ENCODE results near the gene PPP4R3A.
"Not testable (repeated sequence)": the region's sequence is repeated elsewhere in the genome, so short reads cannot be mapped to it uniquely, and the experiment has no call there.

The PPP4R3A gene

GRCh38 chr14:91506226-91506625 lies 3.9 kb downstream of the PPP4R3A start:
- in situ Hi-C loops (cut with MboI; ENCODE audit: low sequenced_read_pairs): no loop called here

DNA sequence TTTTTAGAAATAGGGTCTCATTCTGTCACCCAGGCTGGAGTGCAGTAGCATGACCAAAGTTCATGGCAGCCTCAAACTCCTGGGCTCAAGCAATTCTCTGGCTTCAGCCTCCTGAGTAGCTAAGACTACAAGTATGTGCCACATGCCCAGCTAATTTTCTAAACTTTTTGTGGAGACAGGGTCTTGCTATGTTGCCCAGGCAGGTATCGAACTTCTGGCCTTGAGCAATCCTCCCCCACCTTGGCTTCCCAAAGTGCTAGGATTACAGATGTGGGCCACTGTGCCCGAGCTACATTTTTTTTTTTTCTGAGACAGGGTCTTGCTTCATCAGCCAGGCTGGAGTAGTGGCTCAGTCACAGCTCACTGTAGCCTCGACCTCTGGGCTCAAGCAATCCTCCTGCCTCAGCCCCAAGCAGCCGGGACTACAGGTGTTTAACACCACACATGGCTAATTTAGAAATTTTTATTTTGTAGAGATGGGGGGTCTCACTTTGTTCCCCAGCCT lies 7.1 kb downstream of the PPP4R3A start:
- in situ Hi-C loops (cut with MboI; ENCODE audit: low sequenced_read_pairs): no loop called here

GRCh38 chr14:91501951-91502930 lies 7.9 kb downstream of the PPP4R3A start:
- in situ Hi-C loops (cut with MboI; ENCODE audit: low sequenced_read_pairs): no loop called here

DNA sequence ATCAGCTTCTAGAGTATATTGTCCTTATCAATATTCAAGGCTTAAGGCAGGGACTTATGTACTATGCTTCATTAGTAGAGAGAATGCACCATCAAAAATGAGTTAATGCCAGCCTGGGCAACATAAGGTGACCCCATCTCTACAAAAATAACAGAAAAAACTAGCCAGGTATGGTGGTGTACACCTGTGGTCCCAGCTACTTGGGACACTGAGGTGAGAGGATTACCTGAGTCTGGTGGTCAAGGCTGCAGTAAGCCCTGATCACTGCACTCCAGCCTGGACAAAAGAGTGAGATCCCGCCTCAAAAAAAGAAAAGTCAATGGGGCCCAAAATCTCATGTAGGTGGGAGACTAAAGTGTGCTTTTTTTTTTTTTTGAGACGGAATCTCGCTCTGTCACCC lies 8.8 kb downstream of the PPP4R3A start:
- in situ Hi-C loops (cut with MboI; ENCODE audit: low sequenced_read_pairs): no loop called here

DNA sequence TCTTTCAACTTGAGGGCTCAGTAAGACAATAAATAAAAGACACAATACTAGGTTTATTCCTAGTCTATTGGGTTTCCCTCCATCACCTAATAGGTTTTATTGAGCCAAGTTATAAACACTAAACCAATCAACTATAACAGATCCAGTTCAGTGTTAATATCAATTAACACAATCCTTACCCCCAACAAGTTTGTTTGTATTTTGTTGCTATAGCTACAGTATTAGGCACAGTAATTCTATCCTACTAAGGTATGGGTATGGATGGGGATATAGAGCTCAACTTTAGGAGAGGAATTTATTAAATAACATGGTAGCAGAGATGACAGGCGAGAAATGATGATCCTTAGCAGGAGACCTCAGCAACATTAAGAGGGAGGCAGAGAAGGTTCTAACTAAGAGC lies 13.3 kb downstream of the PPP4R3A start:
- in situ Hi-C loops (cut with MboI; ENCODE audit: low sequenced_read_pairs): no loop called here

GRCh38 chr14:91494392-91495065 lies 15.6 kb downstream of the PPP4R3A start:
- in situ Hi-C loops (cut with MboI; ENCODE audit: low sequenced_read_pairs): not testable (repeated sequence)

- in situ Hi-C loops (cut with MboI; ENCODE audit: low sequenced_read_pairs): no loop called here
Observed at GRCh38 chr14:91493169-91493568, 16.9 kb downstream of the PPP4R3A start.

DNA sequence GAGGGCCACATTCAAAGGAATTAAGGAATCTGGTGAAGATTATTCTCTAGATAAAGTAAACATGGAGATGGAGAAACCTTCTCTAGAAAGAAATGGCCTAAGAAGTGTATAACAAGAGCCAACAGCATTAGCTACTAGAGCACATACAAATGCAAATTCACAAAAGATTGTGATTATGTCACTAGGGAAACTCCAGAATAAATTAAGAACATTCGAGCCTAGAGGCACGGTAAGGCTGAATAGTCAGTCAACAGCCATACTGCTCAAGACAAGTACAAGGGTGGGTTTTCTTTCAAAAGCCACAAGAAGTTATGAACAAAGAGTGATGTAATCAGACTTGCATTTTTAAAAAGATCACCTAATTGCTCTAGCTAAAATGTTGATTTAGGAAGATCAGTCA lies 25.4 kb downstream of the PPP4R3A start:
- in situ Hi-C loops (cut with MboI; ENCODE audit: low sequenced_read_pairs): no loop called here

DNA sequence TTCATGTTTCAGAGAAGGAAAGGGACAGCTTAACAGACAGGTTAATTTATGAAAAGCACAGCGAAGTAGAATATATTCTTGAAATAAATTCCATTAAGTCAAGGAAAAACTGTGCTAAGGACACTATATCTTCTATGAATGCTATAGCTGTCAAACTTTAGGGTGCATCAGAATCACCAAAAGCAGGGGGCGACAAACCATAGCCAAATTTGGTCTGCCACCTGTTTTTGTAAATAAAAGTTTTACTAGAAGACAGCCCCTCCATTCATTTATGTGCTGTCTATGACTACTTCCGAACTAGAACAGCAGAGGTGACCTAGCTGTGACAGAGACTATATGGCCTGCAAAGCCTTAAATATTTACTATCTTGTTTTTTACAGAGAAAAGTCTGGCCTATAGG lies 25.9 kb downstream of the PPP4R3A start:
- in situ Hi-C loops (cut with MboI; ENCODE audit: low sequenced_read_pairs): no loop called here

- in situ Hi-C loops (cut with MboI; ENCODE audit: low sequenced_read_pairs): no loop called here
Observed at GRCh38 chr14:91482263-91483013, 27.7 kb downstream of the PPP4R3A start.

- in situ Hi-C loops (cut with MboI; ENCODE audit: low sequenced_read_pairs): no loop called here
Observed at GRCh38 chr14:91477388-91477787, 32.7 kb downstream of the PPP4R3A start.

DNA sequence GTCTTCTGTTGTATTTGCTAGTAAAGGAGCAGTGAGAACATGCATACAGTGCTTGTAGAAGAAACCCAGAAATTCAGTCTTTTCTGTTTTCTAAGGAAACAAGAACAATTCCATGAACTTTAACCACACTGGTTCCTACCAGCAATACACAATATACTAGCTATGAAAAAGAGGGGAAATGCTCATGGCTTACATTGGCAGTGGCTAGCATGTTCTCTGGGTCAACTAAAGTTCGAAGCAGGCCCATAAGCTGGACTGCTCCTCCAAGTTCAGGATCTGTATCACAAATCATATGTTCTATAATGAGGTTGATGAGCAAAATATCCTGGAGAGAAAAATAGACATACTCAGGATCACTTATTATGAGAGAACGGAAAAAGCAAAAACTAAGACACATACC lies 37.1 kb downstream of the PPP4R3A start:
- in situ Hi-C loops (cut with MboI; ENCODE audit: low sequenced_read_pairs): no loop called here

- in situ Hi-C loops (cut with MboI; ENCODE audit: low sequenced_read_pairs): no loop called here
Observed at GRCh38 chr14:91470216-91470615, 39.9 kb downstream of the PPP4R3A start.

DNA sequence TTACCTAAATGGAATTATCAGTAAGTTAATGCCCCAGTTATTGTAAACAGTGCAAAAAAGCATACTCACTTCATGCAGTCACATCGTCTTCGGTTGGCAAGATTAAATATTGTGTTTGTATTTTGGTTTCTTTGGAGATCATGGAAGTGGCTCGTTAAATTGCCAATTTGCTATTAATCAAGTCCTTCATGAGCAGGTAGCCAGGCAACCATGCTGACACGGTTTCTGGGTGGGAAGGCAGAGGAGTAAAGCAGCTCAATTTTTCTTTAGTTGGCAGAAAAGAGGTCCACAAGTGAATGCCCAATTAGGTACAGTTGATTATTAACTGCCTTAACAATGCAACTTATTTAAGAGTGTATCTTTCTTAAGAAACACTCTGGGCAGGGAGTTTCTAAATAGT lies 43.9 kb downstream of the PPP4R3A start:
- in situ Hi-C loops (cut with MboI; ENCODE audit: low sequenced_read_pairs): no loop called here

GRCh38 chr14:91464615-91465205 lies 45.4 kb downstream of the PPP4R3A start:
- in situ Hi-C loops (cut with MboI; ENCODE audit: low sequenced_read_pairs): no loop called here

GRCh38 chr14:91458612-91459011 lies 51.5 kb downstream of the PPP4R3A start:
- in situ Hi-C loops (cut with MboI; ENCODE audit: low sequenced_read_pairs): no loop called here

DNA sequence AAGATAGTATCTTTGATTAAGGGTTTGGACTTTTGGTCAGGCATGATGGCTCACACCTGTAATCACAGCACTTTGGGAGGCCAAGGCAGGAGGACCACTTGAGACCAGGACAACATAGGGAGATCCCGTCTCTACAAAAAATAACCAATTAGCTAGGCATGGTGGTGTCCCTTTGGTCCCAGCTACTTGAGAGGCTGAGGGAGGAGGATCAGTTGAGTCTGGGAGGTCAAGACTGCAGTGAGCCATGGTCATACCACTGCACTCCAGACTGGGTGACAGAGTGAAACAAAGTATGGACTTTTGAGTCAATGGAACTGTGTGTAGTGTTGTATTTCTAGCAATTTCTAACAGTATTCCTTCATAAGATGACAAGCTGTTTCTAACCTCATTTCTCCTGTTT lies 53.8 kb downstream of the PPP4R3A start:
- in situ Hi-C loops (cut with MboI; ENCODE audit: low sequenced_read_pairs): no loop called here

- in situ Hi-C loops (cut with MboI; ENCODE audit: low sequenced_read_pairs): no loop called here
Observed at GRCh38 chr14:91454580-91454979, 55.5 kb downstream of the PPP4R3A start.

DNA sequence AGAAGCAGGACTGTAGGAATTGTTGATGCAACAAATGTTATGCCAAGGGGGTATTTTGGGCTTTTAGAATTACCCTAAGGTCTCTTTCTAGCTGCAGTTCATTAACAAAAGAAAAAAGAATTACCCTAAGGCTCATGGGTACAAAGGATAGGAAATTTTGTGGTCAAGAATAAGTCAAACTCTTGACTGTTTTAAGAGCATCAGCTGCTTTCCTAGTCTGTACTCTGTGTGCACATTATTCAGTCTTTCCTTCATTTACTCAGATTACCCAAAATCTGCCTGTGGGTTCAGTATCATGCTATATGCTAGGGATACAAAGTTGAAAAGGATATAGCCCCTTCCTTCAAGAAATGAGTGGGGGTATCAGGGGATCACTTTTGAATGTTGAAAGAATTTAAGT lies 56.0 kb downstream of the PPP4R3A start:
- in situ Hi-C loops (cut with MboI; ENCODE audit: low sequenced_read_pairs): no loop called here

- in situ Hi-C loops (cut with MboI; ENCODE audit: low sequenced_read_pairs): no loop called here
Observed at GRCh38 chr14:91453744-91454143, 56.4 kb downstream of the PPP4R3A start.

All from HL-60/S4 (cell line).